GM19238 (cell line): ENCODE measurements around the gene SLCO3A1.

Experiments
- DNase-seq: peaks from one replicate; pipeline ENCODE4 v3.0.0; 2011; ENCODE audit warnings: low spot score; ENCODE audit not compliant: insufficient read length

Gene SLCO3A1

DNA sequence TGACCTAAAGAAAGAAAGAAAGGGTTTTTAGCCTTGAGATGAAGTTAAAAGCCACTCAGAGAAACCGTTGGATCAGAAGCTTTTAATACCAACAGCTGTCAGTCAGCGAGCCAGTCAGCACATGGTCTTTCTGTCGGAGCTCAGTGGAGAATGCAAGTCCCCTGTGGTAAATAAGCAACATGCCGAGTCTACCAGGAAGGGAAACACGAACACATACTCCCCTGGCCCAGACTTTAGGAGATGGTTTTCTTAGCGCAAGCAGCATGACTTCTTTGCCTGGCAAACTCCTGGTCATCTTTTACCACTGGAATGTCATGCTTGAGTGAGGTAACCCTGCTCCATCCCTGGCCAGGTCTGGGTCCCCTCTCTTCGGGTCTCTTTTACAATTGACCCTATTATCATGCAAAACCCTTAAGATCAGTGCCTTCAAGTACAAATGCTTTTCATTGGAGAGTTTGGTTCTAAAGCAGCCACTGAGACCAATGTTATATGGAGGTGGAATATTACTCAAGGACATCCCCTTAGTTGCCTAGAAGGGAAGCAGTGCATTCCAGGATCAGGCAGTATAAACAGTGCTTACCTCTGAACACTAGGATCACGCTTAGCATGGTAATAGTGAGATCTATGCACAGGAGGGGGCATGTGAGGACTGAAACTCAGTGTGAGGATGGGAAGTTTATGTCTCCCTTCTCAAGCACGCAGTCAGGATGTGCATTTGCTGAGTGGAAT, 28.2 kb downstream of the SLCO3A1 start:
- no peak for DNase-seq

DNA sequence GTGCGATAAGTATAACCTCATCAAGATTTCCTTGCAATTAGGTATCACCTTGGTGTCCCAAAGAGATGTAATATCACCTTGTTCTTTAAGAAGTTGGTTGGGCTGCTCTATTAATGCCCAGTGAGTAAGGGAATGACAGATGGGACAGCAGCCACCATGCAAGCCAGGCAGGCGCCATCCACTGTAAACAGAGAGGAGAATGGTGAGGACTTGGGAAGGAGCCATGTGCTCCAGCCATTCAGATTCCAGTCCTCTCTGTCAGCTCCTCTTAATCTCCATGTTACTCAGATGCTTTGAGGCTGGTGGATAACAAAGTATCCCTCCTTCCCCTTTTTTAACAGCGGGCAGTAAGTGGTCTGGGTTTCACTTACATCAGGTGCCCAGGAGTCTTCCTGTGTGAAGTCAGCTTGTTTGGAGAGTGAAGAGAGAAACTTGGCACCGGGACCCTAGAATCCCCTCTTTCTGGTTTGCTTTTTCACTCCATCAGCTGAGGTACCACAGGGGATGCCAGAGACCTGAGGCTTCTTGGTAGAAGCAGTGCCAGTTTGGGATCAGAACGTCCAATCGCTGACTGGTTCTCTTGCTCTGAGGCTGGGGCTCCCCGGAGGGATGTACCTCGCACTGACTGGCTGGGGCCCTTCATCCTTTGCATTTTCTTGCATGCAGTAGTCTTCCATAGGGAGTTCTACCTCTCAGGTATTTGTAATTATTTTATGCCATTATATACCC, 29.5 kb downstream of the SLCO3A1 start:
- DNase-seq, result no peak

DNA sequence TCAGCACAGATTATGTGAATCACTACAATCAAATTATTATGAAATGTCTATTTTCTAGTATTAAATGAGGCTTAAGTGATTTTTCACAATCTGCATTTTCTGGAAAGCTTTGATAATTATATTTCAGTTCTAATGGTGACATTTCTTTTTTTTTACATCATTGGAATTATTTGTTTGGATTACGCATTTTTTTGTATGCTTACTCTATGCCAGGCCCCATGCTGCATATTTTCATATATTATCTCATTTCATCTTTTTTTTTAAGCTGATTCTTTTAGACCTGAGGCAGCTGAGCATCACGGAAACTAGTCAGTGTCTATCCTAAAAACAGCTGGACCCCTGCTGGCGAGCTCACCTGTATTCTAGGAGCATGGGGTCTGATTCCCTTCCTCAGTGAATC, 31.1 kb downstream of the SLCO3A1 start:
- DNase-seq, result no peak

DNA sequence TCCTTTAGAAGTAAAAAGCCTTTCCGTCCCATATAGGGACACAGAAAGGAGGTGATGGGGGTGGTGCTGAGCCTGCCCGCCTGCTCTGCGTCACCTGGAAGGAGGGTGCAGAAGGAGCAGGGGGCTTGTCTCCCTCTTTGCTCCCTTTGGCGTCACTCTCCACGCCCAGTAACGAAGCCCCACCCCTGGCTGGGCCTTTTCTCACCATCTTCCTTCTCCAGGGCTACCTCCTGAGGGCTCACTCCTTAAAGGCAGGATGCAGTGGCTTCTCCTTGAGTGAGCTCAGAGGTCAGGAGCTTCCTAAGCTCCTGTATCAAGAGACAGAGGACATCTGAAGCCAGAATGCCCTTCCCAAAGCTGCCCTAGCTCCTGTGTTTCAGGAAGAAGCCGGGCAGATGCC, 31.5 kb downstream of the SLCO3A1 start:
- DNase-seq, result no peak

DNA sequence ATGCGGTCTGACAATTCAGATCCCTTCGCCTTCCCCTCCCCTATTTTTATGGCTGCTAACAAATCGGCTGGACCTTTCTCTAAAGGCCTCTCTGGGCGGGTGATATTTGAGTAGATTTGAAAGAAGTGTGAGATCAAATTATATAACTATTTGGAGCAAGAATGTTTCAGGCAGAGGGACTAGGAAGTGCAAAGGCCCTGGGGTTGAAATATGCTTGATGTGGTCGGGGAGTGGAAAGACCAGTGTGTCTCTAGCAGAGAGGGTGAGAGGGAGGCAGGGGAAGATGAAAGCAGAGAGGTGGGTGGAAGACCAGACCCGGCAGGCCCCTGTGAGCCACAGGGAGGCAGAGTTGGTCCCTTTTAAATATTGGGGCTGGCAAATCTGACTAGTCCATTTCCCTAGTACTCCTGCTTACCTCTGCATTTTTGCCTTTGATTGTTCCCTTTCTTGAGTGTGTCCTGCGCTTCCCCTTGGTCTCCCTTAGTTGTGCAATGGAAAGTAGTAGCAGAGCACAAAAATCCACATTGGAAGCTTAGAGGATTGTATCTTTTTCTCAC, 32.3 kb downstream of the SLCO3A1 start:
- DNase-seq, result no peak

DNA sequence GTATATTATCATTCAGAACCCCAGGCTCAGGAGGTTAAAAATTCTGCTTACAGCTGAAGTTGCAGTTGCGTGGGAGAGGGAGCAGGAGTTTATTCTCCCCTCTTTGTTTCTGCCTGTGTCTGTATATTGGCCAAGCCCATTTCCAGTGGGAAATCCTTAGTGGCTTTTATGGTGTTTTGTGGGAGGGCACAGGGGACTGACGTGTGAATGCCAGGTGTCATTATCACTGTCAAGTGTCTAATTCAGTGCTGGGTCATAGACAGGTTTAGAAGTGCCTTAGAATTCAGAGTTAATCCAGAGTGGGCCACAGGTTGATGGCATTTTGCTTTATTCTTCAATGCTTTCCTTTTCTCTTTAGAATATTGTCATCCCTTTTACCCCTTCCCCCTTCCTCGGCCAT, 33.4 kb downstream of the SLCO3A1 start:
- DNase-seq, result no peak

DNA sequence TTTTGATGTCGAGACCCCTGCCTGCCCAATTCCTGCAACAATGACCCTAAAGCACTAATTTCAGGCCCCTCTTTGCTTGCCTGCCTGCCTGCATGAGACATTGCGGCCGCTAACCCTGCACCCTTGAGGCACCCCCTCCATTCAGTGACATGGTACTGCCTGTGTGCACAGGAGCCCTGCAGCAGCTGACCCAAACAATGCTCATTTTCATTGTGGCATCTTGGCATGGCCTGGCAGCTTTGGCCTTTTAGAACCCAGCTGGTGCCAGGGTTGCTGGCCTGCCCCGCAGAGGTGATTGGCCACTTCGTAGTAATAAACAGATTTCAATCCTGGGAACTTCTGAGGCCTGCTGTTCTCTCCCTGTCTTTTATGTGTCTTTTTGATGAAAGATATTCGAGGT, 33.8 kb downstream of the SLCO3A1 start:
- DNase-seq, result no peak

DNA sequence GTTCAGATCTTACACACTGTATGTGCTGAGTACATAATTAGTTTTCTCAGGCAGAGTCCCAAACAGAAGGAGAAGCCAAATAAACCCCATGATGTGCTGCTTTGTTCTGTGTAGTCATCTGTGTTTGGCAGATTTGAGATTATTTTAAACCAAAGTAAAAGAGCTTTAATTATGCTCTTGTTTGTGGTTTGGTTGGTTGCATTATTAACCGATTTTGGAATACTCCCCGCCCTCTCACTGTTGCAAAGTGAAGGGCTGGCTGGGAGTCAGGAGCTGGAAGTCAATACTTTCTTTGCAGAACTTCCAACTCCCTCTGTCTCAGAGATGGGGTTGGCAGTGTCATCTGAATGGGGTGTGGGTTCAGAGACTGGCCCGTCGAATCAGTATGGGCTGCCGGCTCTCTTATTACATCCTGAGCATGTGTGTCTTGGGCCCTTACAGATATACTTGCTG, 34.4 kb downstream of the SLCO3A1 start:
- no peak for DNase-seq

DNA sequence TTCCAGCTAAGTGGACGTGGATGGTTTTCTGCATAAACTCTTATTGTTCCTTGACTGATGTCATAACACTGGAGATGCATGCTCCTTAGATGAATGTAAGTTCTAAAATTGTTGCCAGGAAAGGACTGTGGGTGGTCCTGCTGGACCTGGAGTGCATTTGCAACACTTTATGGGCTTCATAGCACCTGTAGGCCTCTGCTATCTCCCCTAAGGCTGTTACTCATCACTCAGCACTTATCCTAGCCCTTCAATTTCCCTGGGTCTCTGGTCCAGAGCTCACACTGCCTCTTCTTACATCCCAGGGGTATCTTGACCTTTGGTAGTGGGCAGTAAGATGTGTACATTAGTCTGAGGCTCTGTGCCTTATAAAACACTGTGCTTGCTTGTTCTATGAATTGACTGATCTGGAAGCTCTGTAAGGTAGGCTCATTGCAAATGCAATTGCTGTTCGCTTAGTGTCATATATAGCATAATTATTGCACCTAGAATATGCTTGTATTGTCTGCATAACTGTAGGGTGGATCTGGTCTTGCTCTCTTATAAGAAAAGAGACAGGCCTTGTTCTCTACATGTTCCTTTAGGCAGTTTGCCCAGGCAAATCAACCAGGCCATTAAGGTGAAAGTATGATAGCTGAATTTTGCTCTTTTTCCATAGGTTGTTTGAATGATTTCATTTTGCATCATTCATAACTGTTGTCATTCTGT, 35.8 kb downstream of the SLCO3A1 start:
- no peak for DNase-seq

DNA sequence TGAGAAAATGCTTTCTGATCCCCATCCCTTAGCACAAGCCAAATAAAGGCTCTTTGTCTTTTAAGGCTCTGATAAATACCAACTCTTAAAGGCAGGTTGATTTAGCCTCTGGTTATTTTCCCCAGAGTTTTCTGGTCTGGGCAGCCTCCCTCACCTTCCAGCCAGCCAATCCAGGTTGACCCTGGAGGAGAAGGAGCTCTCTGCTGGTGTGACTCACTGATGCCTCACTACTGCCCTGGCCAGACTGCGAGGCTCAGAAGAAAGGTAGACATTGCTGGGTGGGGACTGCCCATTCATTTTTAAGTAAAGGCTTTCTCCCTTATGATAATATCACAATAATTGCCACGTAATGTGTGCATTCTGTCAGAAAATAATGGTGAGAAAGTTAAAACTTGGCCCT, 37.1 kb downstream of the SLCO3A1 start:
- no peak for DNase-seq

DNA sequence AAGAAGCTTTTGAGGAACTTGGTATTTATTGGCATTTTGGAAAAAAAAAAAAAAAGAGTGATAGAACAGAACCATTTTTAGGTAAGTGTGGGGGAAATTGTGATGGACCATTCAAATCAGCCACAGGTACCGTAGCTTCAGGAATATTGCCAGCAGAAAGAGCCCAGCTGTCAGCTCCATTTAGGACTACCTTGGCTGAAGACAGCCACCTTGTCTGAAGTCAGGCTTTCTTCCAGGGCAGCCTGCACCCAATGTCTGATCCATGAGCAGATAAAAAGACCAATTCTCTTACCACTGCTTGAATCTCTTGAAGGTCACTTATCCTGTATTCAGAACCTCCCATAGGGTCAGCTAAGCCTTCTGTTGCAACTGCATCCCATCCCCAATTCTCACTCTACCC, 37.6 kb downstream of the SLCO3A1 start:
- no peak for DNase-seq

DNA sequence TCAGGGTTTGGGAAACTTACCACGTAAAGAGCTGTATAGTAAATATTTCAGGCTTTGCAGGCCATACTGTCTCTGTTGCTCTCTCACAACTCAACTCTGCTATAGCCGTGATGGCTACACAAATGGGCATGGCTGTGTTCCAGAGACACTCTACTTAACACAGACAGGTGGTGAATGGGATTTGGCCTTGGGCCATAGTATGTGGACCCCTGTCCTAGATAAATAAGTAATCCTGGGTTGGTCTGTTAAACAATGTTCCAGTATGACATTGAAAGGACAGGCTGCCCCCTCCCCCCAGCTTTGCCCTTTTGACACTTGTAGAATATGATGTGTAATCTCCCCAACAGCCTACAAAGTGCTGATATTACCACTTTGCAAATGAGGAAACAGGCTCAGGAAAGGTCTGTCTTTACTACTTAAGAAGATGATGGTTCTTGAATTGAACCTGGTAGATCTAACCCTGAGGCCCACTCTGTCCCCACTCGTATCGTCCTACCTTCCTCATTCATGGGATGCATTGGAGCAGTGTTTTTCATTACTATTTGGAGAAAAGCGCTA, 38.4 kb downstream of the SLCO3A1 start:
- DNase-seq, result no peak

DNA sequence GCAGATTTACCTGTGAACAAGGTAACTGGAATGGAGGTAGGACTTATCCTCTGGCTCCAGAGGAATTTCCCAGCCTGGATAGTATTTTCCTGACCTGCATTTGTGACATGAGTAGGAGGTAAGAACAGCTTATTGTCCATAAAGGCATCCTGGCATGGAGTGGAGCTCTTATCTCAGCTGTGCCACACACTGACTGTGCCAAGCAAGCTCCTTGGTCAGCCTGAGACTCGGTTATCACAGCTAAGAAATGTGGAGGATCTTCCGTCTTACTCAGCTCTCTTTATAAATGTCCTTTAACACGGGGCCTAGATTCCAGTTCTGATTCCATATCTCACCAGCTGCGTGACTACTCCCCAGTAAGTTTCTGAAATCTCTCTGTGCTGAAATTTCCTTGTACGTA, 38.9 kb downstream of the SLCO3A1 start:
- no peak for DNase-seq

DNA sequence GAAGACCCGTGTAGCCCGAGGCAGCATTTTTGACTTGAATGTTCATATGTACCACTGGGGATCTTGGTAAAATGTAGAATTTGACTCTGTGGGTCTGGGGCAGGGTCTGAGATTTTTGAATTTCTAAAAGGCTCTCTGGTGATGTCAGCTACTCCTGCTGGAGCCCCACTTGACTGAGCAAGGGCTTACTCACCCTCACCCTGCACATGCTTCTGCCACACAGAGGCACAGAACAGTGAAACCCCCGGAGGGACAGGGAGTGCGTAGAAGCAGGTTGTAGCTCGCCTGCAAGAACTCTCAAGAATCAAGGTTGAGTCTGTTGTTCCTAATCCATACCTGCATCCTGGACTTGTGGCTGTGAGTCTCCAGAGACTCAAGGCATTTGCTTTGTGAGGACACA, 41.1 kb downstream of the SLCO3A1 start:
- no peak for DNase-seq

DNA sequence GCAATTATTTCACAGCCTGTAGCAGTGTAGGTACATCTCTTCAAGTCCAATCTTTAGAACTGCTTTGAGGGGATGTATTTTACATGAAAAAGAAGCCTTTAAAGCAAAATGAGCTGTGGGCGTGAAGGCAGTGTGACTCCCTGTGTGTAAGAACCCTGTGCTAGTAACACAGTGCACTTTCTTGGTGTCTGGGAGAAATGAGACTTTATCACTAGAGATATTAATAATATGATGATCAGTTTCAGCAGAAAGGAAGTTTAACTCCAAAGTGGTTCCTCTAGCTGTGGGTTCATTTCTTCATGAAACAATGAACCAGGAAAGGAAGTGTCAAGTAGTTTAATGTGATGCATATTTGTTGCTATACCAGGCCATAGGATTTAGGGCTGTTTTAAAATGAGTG, 41.5 kb downstream of the SLCO3A1 start:
- no peak for DNase-seq

DNA sequence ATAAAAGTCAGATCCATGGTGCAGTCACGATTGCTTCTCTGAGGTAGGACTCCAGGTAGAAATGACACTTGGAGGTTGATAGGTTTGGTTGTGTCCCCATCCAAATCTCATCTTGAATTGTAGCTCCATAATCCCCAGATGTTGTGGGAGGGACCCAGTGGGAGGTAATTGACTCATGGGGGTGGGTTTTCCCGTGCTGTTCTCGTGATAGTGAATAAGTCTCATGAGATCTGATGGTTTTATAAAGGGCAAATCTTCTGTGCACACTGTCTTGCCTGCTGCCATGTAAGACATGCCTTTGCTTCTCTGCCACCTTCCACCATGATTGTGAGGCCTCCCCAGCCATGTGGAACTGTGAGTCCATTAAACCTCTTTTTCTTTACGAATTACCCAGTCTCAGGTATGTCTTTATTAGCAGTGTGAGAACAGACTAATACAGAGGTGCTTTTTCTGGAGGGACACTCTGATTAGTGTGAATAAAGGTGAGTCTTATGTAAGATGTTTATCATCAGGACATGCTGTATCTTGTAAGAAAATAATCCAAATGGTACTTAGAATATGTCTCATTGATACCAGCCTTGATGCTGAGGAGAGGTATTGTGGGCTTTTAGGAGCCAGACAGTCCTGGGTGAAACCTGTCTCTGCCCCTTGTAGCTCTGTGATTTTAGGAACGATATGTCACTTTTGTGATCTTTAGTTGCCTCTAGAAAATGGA, 43.0 kb downstream of the SLCO3A1 start:
- no peak for DNase-seq

DNA sequence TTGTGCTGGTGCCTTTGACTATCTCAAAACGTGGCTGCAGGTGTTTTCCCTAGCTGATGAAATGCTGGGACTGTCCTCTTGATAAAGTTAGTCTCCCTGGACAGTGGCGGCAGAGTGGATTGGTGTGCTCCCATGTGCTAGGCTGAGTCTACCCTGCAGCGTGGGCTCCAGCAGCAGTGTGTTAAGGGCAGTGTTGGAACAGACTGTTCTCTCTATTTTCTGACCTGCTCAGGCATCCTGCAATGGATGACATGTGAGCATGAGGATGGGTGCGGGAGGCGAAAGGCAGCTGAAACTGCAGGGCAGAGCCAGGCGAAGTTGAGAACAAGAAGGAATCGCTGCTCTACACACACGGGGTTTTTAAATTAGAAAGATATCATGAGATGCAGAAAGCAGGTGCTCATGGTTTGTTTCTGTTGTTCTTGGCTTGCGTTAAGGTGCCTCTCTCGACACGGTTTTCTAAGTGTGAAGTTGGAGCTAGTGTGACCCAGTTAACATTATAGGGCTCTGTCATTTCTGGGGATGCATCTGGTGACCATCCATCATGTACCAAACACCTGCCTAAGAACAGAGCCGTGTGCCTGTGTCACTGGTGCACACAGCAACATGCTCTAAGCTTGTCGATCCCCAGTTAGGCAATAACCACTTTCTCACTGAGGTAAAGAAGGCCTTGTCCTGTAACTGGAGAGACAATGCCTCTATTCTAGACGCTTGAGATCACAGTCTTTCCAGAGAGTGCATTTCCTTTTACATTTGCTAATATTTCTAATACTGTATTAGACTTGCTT, 44.3 kb downstream of the SLCO3A1 start:
- no peak for DNase-seq

DNA sequence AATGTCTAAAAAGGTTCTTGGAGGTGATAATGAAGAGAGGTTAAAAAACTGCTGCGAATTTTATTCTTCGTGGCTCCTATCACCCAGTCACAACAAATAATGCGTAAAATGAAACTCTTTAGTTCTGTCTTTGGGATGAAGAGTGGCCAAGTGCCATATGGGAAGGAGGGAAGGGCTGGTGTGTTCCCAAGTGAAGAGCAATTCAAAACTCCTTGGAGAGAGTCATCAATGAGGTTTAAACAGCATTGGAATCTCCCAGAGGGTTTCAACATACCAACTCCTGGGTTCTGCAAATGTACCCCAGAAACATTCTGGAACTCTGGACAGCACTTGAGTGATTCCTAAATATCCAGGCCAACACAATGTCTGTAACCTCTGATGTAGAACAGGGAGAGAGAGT, 45.3 kb downstream of the SLCO3A1 start:
- no peak for DNase-seq

DNA sequence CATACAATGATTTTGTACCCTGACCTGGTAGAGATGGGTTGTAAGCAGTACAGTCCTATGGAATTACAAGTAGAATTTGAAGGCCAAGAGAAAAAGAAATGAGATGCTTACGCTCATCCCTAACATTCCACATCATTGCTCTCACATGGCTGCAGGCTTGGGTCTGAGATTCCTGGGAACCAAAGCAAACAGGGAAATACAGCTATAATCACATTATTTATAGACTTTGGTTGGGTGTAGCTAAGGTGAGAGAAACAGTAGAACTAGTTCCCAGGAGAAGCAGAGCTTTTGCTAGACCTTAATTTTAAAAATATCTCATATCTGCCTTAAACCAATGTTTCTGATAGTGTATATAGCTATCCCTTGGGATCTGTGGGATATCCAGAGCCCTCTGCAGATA, 51.4 kb downstream of the SLCO3A1 start:
- no peak for DNase-seq

DNA sequence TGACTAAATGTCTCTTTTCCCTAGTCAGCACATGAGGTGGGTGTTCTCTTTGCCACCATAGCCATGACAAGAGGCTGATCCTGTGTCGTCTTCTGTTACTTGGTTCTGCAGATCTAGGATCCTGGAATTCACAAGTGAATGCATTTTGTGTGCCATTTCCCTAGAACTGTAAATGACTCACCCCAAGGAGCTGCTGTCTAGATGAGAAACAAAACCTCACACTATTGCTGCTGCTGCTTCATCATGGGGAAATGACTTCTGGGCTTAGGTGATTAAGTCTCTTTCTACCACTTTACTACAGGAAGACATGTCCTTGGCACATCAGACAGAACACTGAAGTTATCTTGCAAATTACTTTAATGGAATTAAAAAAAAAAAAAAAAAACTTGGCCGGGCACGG, 54.9 kb downstream of the SLCO3A1 start:
- DNase-seq, result no peak
